Activated T-cell treated with anti-CD3 and anti-CD28 coated beads for 24 hours (primary cell): Measurements from ENCODE around the gene FBXO42.

ENCODE experiments used
- DNase-seq: peaks from one replicate; pipeline ENCODE4 v3.0.0-alpha.2; 2020; ENCODE audit warnings: low read depth

FBXO42 gene

GRCh38 chr1:16326833-16327404, 25.4 kb downstream of the FBXO42 start:
- DNase-seq, result no peak

GRCh38 chr1:16324456-16324890, 27.8 kb downstream of the FBXO42 start:
- DNase-seq, result no peak

GRCh38 chr1:16321176-16321867, 31.0 kb downstream of the FBXO42 start:
- no peak for DNase-seq

- DNase-seq, result no peak
These were observed 33.7 kb downstream of the FBXO42 start for GRCh38 chr1:16318555-16318954.

GRCh38 chr1:16315437-16315836, 36.8 kb downstream of the FBXO42 start:
- DNase-seq, result no peak

GRCh38 chr1:16307222-16307621, 45.1 kb downstream of the FBXO42 start:
- DNase-seq, result no peak

- no peak for DNase-seq
These were observed 49.3 kb downstream of the FBXO42 start for GRCh38 chr1:16302709-16303627.

GRCh38 chr1:16300436-16300835, 51.8 kb downstream of the FBXO42 start:
- DNase-seq, result no peak

GRCh38 chr1:16298653-16299052, 53.6 kb downstream of the FBXO42 start:
- no peak for DNase-seq

- DNase-seq, result no peak
These were observed 55.6 kb downstream of the FBXO42 start for GRCh38 chr1:16296643-16297042.

- no peak for DNase-seq
These were observed 57.8 kb downstream of the FBXO42 start for GRCh38 chr1:16294219-16295212.

GRCh38 chr1:16293538-16293937, 58.7 kb downstream of the FBXO42 start:
- no peak for DNase-seq

- no peak for DNase-seq
These were observed 59.5 kb downstream of the FBXO42 start for GRCh38 chr1:16292739-16293138.

GRCh38 chr1:16289959-16290358, 62.3 kb downstream of the FBXO42 start:
- DNase-seq, result no peak

- DNase-seq, result no peak
These were observed 66.2 kb downstream of the FBXO42 start for GRCh38 chr1:16286122-16286521.

- DNase-seq, result no peak
These were observed 70.5 kb downstream of the FBXO42 start for GRCh38 chr1:16281765-16282164.

GRCh38 chr1:16279186-16279585, 73.1 kb downstream of the FBXO42 start:
- no peak for DNase-seq

GRCh38 chr1:16276302-16277030, 75.8 kb downstream of the FBXO42 start:
- DNase-seq, result no peak

- no peak for DNase-seq
These were observed 76.7 kb downstream of the FBXO42 start for GRCh38 chr1:16275591-16275990.

- no peak for DNase-seq
These were observed 84.5 kb downstream of the FBXO42 start for GRCh38 chr1:16267690-16268180.
